H1 (cell line): ENCODE data around the gene ROBO4. TPM values are rescaled to one million over a fixed set of nuclear protein-coding genes. Genes with fewer than 3 reads are reported as not detected.

Source experiments
- CTCF ChIA-PET: fragments of 300-600 bp; sonication (Branson Sonifier 250); formaldehyde crosslinking; loops from one replicate; lab custom pipeline; 2021; ENCODE audit not compliant: partially characterized antibody; lab: Charles Lee
- POLR2A ChIA-PET: fragments of 300-600 bp; sonication (Branson Sonifier 250); formaldehyde crosslinking; loops from one replicate; lab custom pipeline; 2021; ENCODE audit warnings: inconsistent platforms; ENCODE audit not compliant: partially characterized antibody; lab: Charles Lee
- DNase-seq, 2 experiments: peaks; one replicate each; pipeline versions ENCODE4 v3.0.0 to v3.0.0-alpha.2; 2010 to 2022; ENCODE audit warnings: low spot score in 2 of 2, low read depth in 1 of 2, mixed read lengths in 1 of 2
- FAIRE-seq: peaks from 2 replicates; lab custom pipeline; 2011; peaks lifted over from hg19 to GRCh38; lab: Jason Lieb, UNC
- H2AFZ ChIP-seq: 2 replicates; pipeline ENCODE4 v1.8.1; 2012; ENCODE audit warnings: low read length, inconsistent platforms
- H2AK5ac ChIP-seq: 2 replicates; pipeline ENCODE4 v1.6.1; 2013; ENCODE audit warnings: low read depth, low read length
- H2BK120ac ChIP-seq: replicated peaks from 2 replicates; pipeline ENCODE3; 2013; ENCODE audit warnings: low read depth, low read length, inconsistent platforms
- H2BK12ac ChIP-seq: 2 replicates; pipeline ENCODE4 v1.6.1; 2013; ENCODE audit warnings: low read depth, low read length
- H2BK15ac ChIP-seq: 2 replicates; pipeline ENCODE4 v1.6.1; 2013; ENCODE audit warnings: low read length
- H2BK20ac ChIP-seq: 2 replicates; pipeline ENCODE4 v1.6.1; 2013; ENCODE audit warnings: low read length
- H2BK5ac ChIP-seq: 2 replicates; pipeline ENCODE4 v1.6.1; 2013; ENCODE audit warnings: low read depth, low read length
- H3K14ac ChIP-seq: 2 replicates; pipeline ENCODE4 v1.6.1; 2013; ENCODE audit warnings: inconsistent platforms; ENCODE audit not compliant: insufficient read length
- H3K18ac ChIP-seq: 2 replicates; pipeline ENCODE4 v1.6.1; 2013; ENCODE audit warnings: low read length; ENCODE audit errors: extremely low read depth
- H3K23ac ChIP-seq: 2 replicates; pipeline ENCODE4 v1.6.1; 2013; ENCODE audit warnings: inconsistent platforms; ENCODE audit not compliant: insufficient read length
- H3K23me2 ChIP-seq: 2 replicates; pipeline ENCODE4 v1.6.1; 2013; ENCODE audit warnings: low read depth, low read length
- H3K27ac ChIP-seq: 2 replicates; pipeline ENCODE4 v1.6.1; 2011; ENCODE audit warnings: low read depth, low read length, inconsistent platforms
- H3K27me3 ChIP-seq, 4 experiments: replicated peaks in 1 of 4; 1 replicate in 1 of 4; 2 replicates in 3 of 4; pipeline versions ENCODE4 v1.6.1 to v1.8.1; 2011 to 2013; ENCODE audit warnings: low read length in 3 of 4, mild to moderate bottlenecking in 3 of 4, inconsistent platforms in 2 of 4, mixed read lengths in 2 of 4, moderate library complexity in 1 of 4; ENCODE audit not compliant: control insufficient read depth in 3 of 4, insufficient read depth in 3 of 4; ENCODE audit errors: extremely low read depth in 1 of 4
- H3K36me3 ChIP-seq, 4 experiments: 2 replicates each; pipeline versions ENCODE4 v1.6.1 to v1.8.1; 2011 to 2013; ENCODE audit warnings: mild to moderate bottlenecking in 4 of 4, low read length in 3 of 4, moderate library complexity in 2 of 4, control low read depth in 1 of 4, inconsistent platforms in 1 of 4; ENCODE audit not compliant: insufficient read depth in 4 of 4, control insufficient read depth in 2 of 4
- H3K4ac ChIP-seq: replicated peaks from 2 replicates; pipeline ENCODE3; 2013; ENCODE audit warnings: low read length, low read depth, mixed read lengths, inconsistent platforms; ENCODE audit not compliant: insufficient read length
- H3K4me1 ChIP-seq, 4 experiments: replicated peaks in 1 of 4; 1 replicate in 1 of 4; 2 replicates in 3 of 4; pipeline versions ENCODE4 v1.6.1 to v1.8.1; 2011 to 2013; ENCODE audit warnings: low read length in 3 of 4, inconsistent platforms in 2 of 4, mixed read lengths in 1 of 4; ENCODE audit not compliant: insufficient read depth in 4 of 4, control insufficient read depth in 3 of 4
- H3K4me2 ChIP-seq, 2 experiments: 2 replicates each; pipeline versions ENCODE4 v1.6.1 to v1.8.1; 2011 to 2013; ENCODE audit warnings: low read depth in 2 of 2, low read length in 2 of 2, control low read depth in 1 of 2, inconsistent platforms in 1 of 2, mild to moderate bottlenecking in 1 of 2; ENCODE audit not compliant: insufficient read depth in 1 of 2
- H3K4me3 ChIP-seq, 4 experiments: fragments of 200-600, 300-600 bp in 1 of 4; sonication (generic), shearing (Covaris generic), sonication (Bioruptor Twin) in 1 of 4; 2 replicates each; pipeline versions ENCODE4 v1.5.1 to v1.8.1; 2011 to 2016; ENCODE audit warnings: low read length in 4 of 4, low read depth in 3 of 4, control low read depth in 2 of 4, inconsistent platforms in 2 of 4, mild to moderate bottlenecking in 2 of 4, mixed read lengths in 1 of 4, moderate library complexity in 1 of 4; ENCODE audit not compliant: insufficient read depth in 2 of 4; ENCODE audit errors: extremely low read depth in 1 of 4
- H3K56ac ChIP-seq: replicated peaks from 2 replicates; pipeline ENCODE3; 2013; ENCODE audit warnings: low read depth, mild to moderate bottlenecking, mixed read lengths, low read length, inconsistent platforms; ENCODE audit not compliant: insufficient read length
- H3K79me1 ChIP-seq: 2 replicates; pipeline ENCODE4 v1.6.1; 2013; ENCODE audit warnings: low read depth, low read length, control low read depth
- H3K79me2 ChIP-seq, 2 experiments: 2 replicates each; pipeline versions ENCODE4 v1.6.1 to v1.8.1; 2012 to 2013; ENCODE audit warnings: low read length in 2 of 2, mild to moderate bottlenecking in 2 of 2, inconsistent platforms in 1 of 2; ENCODE audit not compliant: insufficient read depth in 2 of 2, control insufficient read depth in 1 of 2
- H3K9ac ChIP-seq, 4 experiments: replicated peaks in 1 of 4; 1 replicate in 1 of 4; 2 replicates in 3 of 4; pipeline versions ENCODE4 v1.6.1 to v1.8.1; 2011 to 2013; ENCODE audit warnings: low read depth in 3 of 4, low read length in 3 of 4, control low read depth in 2 of 4, mild to moderate bottlenecking in 2 of 4, moderate library complexity in 2 of 4, inconsistent platforms in 1 of 4; ENCODE audit errors: extremely low read depth in 1 of 4
- H3K9me3 ChIP-seq, 2 experiments: 2 replicates each; pipeline versions ENCODE4 v1.6.1 to v1.8.1; 2012 to 2013; ENCODE audit warnings: mild to moderate bottlenecking in 2 of 2, moderate library complexity in 2 of 2, control low read depth in 1 of 2, inconsistent platforms in 1 of 2, low read depth in 1 of 2, low read length in 1 of 2, mixed read lengths in 1 of 2; ENCODE audit not compliant: insufficient read depth in 2 of 2
- H4K20me1 ChIP-seq, 2 experiments: replicated peaks in 1 of 2; 2 replicates each; pipeline versions ENCODE3 to v1.8.1; 2011 to 2013; ENCODE audit warnings: inconsistent platforms in 2 of 2, low read length in 2 of 2, mild to moderate bottlenecking in 1 of 2; ENCODE audit not compliant: insufficient read depth in 2 of 2, control insufficient read depth in 1 of 2
- H4K5ac ChIP-seq: 2 replicates; pipeline ENCODE4 v1.6.1; 2013; ENCODE audit warnings: low read length, low read depth, mixed read lengths, inconsistent platforms; ENCODE audit not compliant: insufficient read length
- H4K8ac ChIP-seq: 2 replicates; pipeline ENCODE4 v1.8.0; 2013; ENCODE audit warnings: mild to moderate bottlenecking, moderate library complexity, low read length, inconsistent platforms; ENCODE audit not compliant: insufficient read depth; ENCODE audit errors: extremely low read depth
- H4K91ac ChIP-seq: replicated peaks from 2 replicates; pipeline ENCODE3; 2013; ENCODE audit warnings: low read length, mixed read lengths, inconsistent platforms; ENCODE audit not compliant: insufficient read length
- BCL11A ChIP-seq, 2 experiments: IDR thresholded peaks; one replicate each; pipeline ENCODE4 v1.6.1; 2011; ENCODE audit warnings: low read depth in 2 of 2, low read length in 2 of 2, mild to moderate bottlenecking in 2 of 2
- CEBPB ChIP-seq: IDR thresholded peaks from 2 replicates; pipeline ENCODE4 v1.6.1; 2012; ENCODE audit warnings: low read depth, low read length
- GABPA ChIP-seq: IDR thresholded peaks from 2 replicates; pipeline ENCODE4 v1.6.1; 2011; ENCODE audit warnings: mild to moderate bottlenecking, low read length, moderate library complexity, borderline replicate concordance; ENCODE audit not compliant: insufficient read depth
- HDAC6 ChIP-seq: IDR thresholded peaks from one replicate; pipeline ENCODE4 v1.7.1; 2012; ENCODE audit warnings: low read depth, mild to moderate bottlenecking, inconsistent platforms, low read length, moderate library complexity
- MAFK ChIP-seq: IDR thresholded peaks from 2 replicates; pipeline ENCODE4 v1.6.1; 2012; ENCODE audit warnings: low read depth, mild to moderate bottlenecking, improper control_type of control experiment, low read length
- NRF1 ChIP-seq: IDR thresholded peaks from 2 replicates; pipeline ENCODE4 v1.6.1; 2011; ENCODE audit warnings: mild to moderate bottlenecking, low read depth, low read length, improper control_type of control experiment
- RAD21 ChIP-seq, 2 experiments: IDR thresholded peaks in 1 of 2; conservative IDR thresholded peaks in 1 of 2; 2 replicates each; pipeline ENCODE4 v1.6.1; 2011; ENCODE audit warnings: low read depth in 2 of 2, low read length in 2 of 2, improper control_type of control experiment in 1 of 2, inconsistent platforms in 1 of 2, mild to moderate bottlenecking in 1 of 2, moderate library complexity in 1 of 2
- RNF2 ChIP-seq: fragments of 200-900, 300-1000 bp; sonication (generic); IDR thresholded peaks from 2 replicates; pipeline ENCODE4 v1.7.1; 2016; ENCODE audit warnings: borderline replicate concordance, low read depth, mild to moderate bottlenecking, antibody characterized with exemption, low read length; ENCODE audit not compliant: poor library complexity, severe bottlenecking; ENCODE audit errors: missing control alignments
- WGBS, 2 experiments: shearing (Covaris generic) in 1 of 2; methylation state at CpG; one replicate each; pipeline versions ENCODE4 v1.1.6 to v1.1.7; 2013 to 2015; ENCODE audit warnings: low lambda C conversion rate in 2 of 2, mixed read lengths in 2 of 2, inconsistent platforms in 1 of 2, low coverage in 1 of 2, missing lambda C conversion rate in 1 of 2; ENCODE audit not compliant: insufficient replicate concordance in 2 of 2, insufficient coverage in 1 of 2, insufficient read length in 1 of 2; ENCODE audit errors: extremely low coverage in 1 of 2, missing lambda C conversion rate in 1 of 2; 5-methylcytosine and 5-hydroxymethylcytosine counted together
- polyA plus RNA-seq, 7 experiments: library from polyadenylated mRNA; depleted of rRNA in 3 of 7; stranded (reverse) in 5 of 7; unstranded in 2 of 7; fragments of >200 nt in 5 of 7; fragments of 200-250 nt in 2 of 7; gene quantifications; 1 replicate in 5 of 7; 2 replicates in 1 of 7; 4 replicates in 1 of 7; pipeline versions ENCODE4 v1.2.1 to v1.2.3, GENCODE V29; 2011 to 2013; ENCODE audit warnings: missing spikeins in 2 of 7, mixed read lengths in 2 of 7
- total RNA-seq: library from RNA; stranded (reverse); fragmentation: NEBNext Ultra II Directional; extraction: Animal tissue kit (Norgen Biotek cat#: 25700); gene quantifications from 2 replicates; pipeline ENCODE4 v1.2.1, GENCODE V29; 2021
- TF ChIP-seq, protein P1 (sequence below), 3 experiments: IDR thresholded peaks; 1 replicate in 2 of 3; 2 replicates in 1 of 3; pipeline versions ENCODE4 v1.5.1 to v1.6.1; 2011; ENCODE audit warnings: low read length in 3 of 3, mild to moderate bottlenecking in 3 of 3, inconsistent platforms in 2 of 3, low read depth in 1 of 3, moderate library complexity in 1 of 3; ENCODE audit not compliant: insufficient read depth in 1 of 3; ENCODE audit errors: control extremely low read depth in 1 of 3

Gene ROBO4
- total and polyA plus RNA-seq, 2 of the 8 experiments (the other 6 are each of a cell fraction or from before 2014, with no cell fraction given): 0.03 TPM; not detected in 1

DNA sequence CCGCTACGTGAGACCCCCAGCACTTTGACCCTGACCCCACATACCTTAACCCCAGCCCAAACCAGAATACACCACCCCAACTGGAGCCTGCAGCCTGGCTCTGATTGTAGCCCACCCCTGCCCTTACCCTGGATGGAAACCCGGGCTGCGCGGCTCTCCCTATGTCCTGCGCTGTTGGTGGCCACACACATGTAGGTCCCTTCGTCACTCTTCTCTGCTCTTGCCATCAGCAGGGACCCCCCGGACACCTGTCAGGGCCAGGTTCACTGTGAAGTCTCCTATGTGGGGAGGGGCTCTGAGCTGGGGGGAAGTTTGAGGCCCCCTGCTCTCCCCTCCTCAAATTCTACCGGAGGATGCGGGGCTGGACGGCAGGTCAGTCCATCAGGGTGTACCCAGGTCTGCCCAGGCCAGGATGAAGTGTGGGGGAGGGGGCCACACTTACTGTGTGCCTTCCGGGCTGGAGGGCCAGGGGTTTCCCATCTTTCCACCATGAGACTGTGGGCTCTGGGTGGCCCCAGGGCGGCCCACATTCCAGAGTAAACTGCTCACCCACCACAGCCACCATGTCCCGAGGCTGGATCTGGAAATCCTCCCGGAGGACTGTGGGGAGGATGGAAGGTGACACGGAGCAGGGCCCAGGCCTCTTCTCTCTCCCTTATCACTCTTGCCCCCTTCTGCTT, 1.5 kb downstream of the ROBO4 start:
- Histone ChIP-seq H2AK5ac (no peak overlapping the region), H2BK20ac (no peak overlapping the region), H3K36me3 (no peaks in the 10 kb centered on the region), H4K91ac (no peak overlapping the region), H2BK12ac (no peak overlapping the region), H2BK5ac (no peak overlapping the region), H4K5ac (no peak overlapping the region), H3K23ac (no peak overlapping the region), H3K9ac (no peak overlapping the region), H3K56ac (no peak overlapping the region), H3K79me1 (no peaks in the 10 kb centered on the region), H2BK120ac (no peak overlapping the region), H3K4me1 (peaks cover 0 to 2% (median 1%) of the 10 kb centered on the region in 4 experiments; a peak in 3 of 7 replicates), H3K4ac (no peak overlapping the region), H3K79me2 (no peaks in the 10 kb centered on the region), H3K23me2 (no peaks in the 10 kb centered on the region), H2AFZ (no peak overlapping the region), H3K27me3 (peaks cover 0 to 6% (median 0%) of the 10 kb centered on the region in 4 experiments; a peak in 2 of 7 replicates), H4K8ac (no peak overlapping the region), H3K14ac (no peak overlapping the region), H4K20me1 (no peaks in the 10 kb centered on the region), H3K27ac (no peak overlapping the region), H3K4me2 (no peak overlapping the region), H3K9me3 (no peaks in the 10 kb centered on the region), H2BK15ac (no peak overlapping the region), H3K4me3 (no peak overlapping the region), H3K18ac (no peak overlapping the region)
- POLR2A ChIA-PET: interaction anchor here (0.7 kb wide), 1 partner anchor 96 kb away, joined by 3 read pairs; the partner anchor contains the start of gene MSANTD2
- DNase-seq: peak in 1 of 2 experiments; percentile 37
- WGBS, 2 experiments: 98% methylated on average over 15 of the region's 16 CpGs; no CpG with 5 or more reads in 1 of the 2 experiments
- no peak for FAIRE-seq
- CTCF ChIA-PET: interaction anchor here (1.2 to 1.5 kb wide), 3 partner anchors 11 to 24 kb away, joined by 3 to 4 read pairs (median 4); no protein-coding TSS in a partner anchor
- TF ChIP-seq MAFK (no peak), NRF1 (no peak), GABPA (no peak), CEBPB (no peak), RAD21 (IDR thresholded peaks at IDR 0.05 in 1 of 2, conservative IDR thresholded peaks at IDR 0.05 in 1 of 2; ENCODE audit: low read depth in 2 of 2, low read length in 2 of 2) (no peak), BCL11A (IDR thresholded peaks at IDR 0.05; ENCODE audit: low read depth in 2 of 2, low read length in 2 of 2) (no peak), RNF2 (no peak), HDAC6 (no peak)
- TF ChIP-seq, protein P1, sequence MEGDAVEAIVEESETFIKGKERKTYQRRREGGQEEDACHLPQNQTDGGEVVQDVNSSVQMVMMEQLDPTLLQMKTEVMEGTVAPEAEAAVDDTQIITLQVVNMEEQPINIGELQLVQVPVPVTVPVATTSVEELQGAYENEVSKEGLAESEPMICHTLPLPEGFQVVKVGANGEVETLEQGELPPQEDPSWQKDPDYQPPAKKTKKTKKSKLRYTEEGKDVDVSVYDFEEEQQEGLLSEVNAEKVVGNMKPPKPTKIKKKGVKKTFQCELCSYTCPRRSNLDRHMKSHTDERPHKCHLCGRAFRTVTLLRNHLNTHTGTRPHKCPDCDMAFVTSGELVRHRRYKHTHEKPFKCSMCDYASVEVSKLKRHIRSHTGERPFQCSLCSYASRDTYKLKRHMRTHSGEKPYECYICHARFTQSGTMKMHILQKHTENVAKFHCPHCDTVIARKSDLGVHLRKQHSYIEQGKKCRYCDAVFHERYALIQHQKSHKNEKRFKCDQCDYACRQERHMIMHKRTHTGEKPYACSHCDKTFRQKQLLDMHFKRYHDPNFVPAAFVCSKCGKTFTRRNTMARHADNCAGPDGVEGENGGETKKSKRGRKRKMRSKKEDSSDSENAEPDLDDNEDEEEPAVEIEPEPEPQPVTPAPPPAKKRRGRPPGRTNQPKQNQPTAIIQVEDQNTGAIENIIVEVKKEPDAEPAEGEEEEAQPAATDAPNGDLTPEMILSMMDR (IDR thresholded peaks at IDR 0.05; ENCODE audit: control extremely low read depth in 1 of 3, insufficient read depth in 1 of 3, low read depth in 1 of 3, low read length in 3 of 3): no peak
